ENCODE results near the gene ORM2.

Gene ORM2

DNA sequence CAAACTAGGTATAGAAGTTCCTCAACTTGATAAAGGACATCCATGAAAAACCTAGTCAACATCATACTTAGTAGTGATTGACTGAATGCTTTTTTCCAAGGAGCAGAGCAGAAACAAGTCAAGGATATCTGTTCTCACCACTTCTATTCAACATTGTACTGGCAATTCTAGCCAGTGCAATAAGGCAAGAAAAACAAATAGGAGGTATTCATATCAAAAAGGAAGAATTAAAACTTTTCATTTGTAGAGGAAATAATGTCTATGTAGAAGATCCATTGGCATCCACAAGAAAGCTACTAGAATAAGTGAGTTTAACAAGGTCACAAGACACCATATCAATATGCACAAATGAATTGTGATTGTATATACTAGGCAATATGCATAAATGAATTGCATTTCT is 35.0 kb upstream of the ORM2 start:
- Histone ChIP-seq H3K4me3 (ENCODE audit: control insufficient read depth in 1 of 7, extremely low read depth in 1 of 7, insufficient read depth in 4 of 7, low read depth in 2 of 7, low read length in 6 of 7) (no peak overlapping the region), H3K4me1 (ENCODE audit: control extremely low read depth in 1 of 4, control insufficient read depth in 4 of 4, insufficient read depth in 4 of 4, low read length in 3 of 4) (no peaks in the 10 kb centered on the region), H3K27me3 (replicated peaks in 2 of 5; ENCODE audit: control insufficient read depth in 4 of 5, insufficient read depth in 5 of 5, low read length in 4 of 5) (no peaks in the 10 kb centered on the region), H3K9me3 (ENCODE audit: control extremely low read depth in 1 of 5, control insufficient read depth in 4 of 5, insufficient read depth in 2 of 5, low read depth in 1 of 5, low read length in 4 of 5) (peaks cover 0 to 21% (median 0%) of the 10 kb centered on the region in 5 experiments), H3K36me3 (ENCODE audit: control insufficient read depth in 4 of 4, insufficient read depth in 4 of 4, low read length in 3 of 4) (no peaks in the 10 kb centered on the region), H3K27ac (ENCODE audit: insufficient read depth in 1 of 2, low read depth in 1 of 2, low read length in 2 of 2, poor library complexity in 1 of 2, severe bottlenecking in 2 of 2) (no peak overlapping the region)
- ChIA-PET POLR2A (no interaction called here), CTCF (interaction anchor here (1.0 to 9.3 kb wide), 2 partner anchors 186 to 212 kb away, joined by 3 to 90 read pairs; no protein-coding TSS in a partner anchor)
- no peak for DNase-seq

DNA sequence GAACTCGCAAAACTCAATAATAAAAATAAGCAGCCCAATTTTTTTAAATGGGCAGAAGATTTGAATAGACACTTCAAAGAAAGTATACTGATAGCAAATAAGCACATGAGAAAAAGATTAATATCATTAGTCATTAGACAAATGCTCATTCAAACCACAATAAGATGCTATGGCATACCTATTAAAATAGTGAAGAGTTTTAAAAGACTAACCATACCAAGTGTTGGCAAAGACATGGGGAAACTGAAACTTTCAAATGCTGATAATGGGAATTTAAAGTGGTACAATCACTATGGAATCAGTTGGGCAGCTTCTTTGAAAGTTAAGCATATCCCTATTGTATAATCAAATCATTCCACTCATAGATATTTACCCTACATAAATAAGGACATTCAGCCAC is 33.3 kb upstream of the ORM2 start:
- Histone ChIP-seq H3K4me1 (ENCODE audit: control extremely low read depth in 1 of 4, control insufficient read depth in 4 of 4, insufficient read depth in 4 of 4, low read length in 3 of 4) (no peaks in the 10 kb centered on the region), H3K27me3 (replicated peaks in 2 of 5; ENCODE audit: control insufficient read depth in 4 of 5, insufficient read depth in 5 of 5, low read length in 4 of 5) (no peaks in the 10 kb centered on the region), H3K9me3 (ENCODE audit: control extremely low read depth in 1 of 5, control insufficient read depth in 4 of 5, insufficient read depth in 2 of 5, low read depth in 1 of 5, low read length in 4 of 5) (peaks cover 0 to 21% (median 0%) of the 10 kb centered on the region in 5 experiments), H3K36me3 (ENCODE audit: control insufficient read depth in 4 of 4, insufficient read depth in 4 of 4, low read length in 3 of 4) (no peaks in the 10 kb centered on the region), H3K27ac (ENCODE audit: insufficient read depth in 1 of 2, low read depth in 1 of 2, low read length in 2 of 2, poor library complexity in 1 of 2, severe bottlenecking in 2 of 2) (no peak overlapping the region), H3K4me3 (ENCODE audit: control insufficient read depth in 1 of 7, extremely low read depth in 1 of 7, insufficient read depth in 4 of 7, low read depth in 2 of 7, low read length in 6 of 7) (no peak overlapping the region)
- WGBS (ENCODE audit: insufficient coverage) = no CpG with 5 or more reads among the region's 1 CpG
- POLR2A ChIA-PET = no interaction called here
- CTCF ChIA-PET = interaction anchor here (9.3 kb wide), 1 partner anchor 188 kb away, joined by 90 read pairs; no protein-coding TSS in a partner anchor
- no peak for DNase-seq

DNA sequence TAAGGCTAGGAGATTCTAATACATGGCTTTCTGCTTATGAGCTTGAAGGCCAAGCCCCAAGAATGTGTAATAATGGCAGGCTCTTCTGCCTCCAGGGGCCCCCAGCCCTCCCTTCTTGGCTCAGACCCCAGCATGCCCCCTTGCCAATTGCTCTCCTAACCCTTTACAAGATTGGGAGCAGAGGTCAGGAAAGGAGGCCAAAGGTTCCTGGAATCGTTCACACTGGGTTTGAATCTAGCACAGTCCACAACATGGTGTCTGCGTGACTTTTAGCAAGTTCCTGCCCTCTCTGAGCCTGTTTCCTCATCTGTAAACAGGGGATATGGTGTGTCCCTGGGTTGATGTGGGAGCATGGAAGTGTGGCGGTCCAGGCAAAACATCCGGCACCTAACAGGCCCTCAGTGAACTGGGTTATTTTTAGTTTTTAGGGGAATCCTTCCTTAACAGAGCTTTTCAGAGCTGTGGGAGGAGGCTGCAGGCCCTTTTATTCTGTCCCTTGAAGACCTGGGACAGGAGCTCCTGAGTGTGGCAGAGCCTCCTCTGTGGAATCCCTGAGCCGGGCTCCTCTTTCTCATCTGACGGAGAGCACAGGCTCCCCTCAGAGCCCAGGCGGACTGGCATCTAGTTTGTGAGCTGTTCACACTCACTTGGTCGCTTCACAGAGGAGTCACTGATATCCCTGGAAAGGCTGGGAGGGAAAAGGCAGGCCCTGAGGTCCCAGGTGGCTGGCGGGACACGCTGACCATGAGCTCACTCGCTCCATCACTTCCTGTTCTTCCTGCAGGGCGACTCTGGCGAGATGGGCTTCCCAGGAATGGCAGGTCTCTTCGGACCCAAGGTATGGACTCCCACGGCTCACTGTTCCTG is 30.1 kb upstream of the ORM2 start:
- Histone ChIP-seq H3K36me3 (ENCODE audit: control insufficient read depth in 4 of 4, insufficient read depth in 4 of 4, low read length in 3 of 4) (no peaks in the 10 kb centered on the region), H3K27me3 (replicated peaks in 2 of 5; ENCODE audit: control insufficient read depth in 4 of 5, insufficient read depth in 5 of 5, low read length in 4 of 5) (peaks cover 0 to 2% (median 0%) of the 10 kb centered on the region in 5 experiments), H3K4me3 (ENCODE audit: control insufficient read depth in 1 of 7, extremely low read depth in 1 of 7, insufficient read depth in 4 of 7, low read depth in 2 of 7, low read length in 6 of 7) (no peak overlapping the region), H3K9me3 (ENCODE audit: control extremely low read depth in 1 of 5, control insufficient read depth in 4 of 5, insufficient read depth in 2 of 5, low read depth in 1 of 5, low read length in 4 of 5) (peaks cover 0 to 20% (median 0%) of the 10 kb centered on the region in 5 experiments), H3K27ac (ENCODE audit: insufficient read depth in 1 of 2, low read depth in 1 of 2, low read length in 2 of 2, poor library complexity in 1 of 2, severe bottlenecking in 2 of 2) (no peak overlapping the region), H3K4me1 (ENCODE audit: control extremely low read depth in 1 of 4, control insufficient read depth in 4 of 4, insufficient read depth in 4 of 4, low read length in 3 of 4) (no peaks in the 10 kb centered on the region)
- ChIA-PET POLR2A (interaction anchor here (0.8 kb wide), 1 partner anchor 236 kb away, joined by 4 read pairs; no protein-coding TSS in a partner anchor), CTCF (interaction anchor here (0.8 to 1.7 kb wide), 5 partner anchors 8 to 624 kb away, joined by 3 to 7 read pairs (median 4); no protein-coding TSS in a partner anchor)
- DNase-seq = no peak
- WGBS (ENCODE audit: insufficient coverage) = 97% methylated on average over 13 of the region's 15 CpGs

DNA sequence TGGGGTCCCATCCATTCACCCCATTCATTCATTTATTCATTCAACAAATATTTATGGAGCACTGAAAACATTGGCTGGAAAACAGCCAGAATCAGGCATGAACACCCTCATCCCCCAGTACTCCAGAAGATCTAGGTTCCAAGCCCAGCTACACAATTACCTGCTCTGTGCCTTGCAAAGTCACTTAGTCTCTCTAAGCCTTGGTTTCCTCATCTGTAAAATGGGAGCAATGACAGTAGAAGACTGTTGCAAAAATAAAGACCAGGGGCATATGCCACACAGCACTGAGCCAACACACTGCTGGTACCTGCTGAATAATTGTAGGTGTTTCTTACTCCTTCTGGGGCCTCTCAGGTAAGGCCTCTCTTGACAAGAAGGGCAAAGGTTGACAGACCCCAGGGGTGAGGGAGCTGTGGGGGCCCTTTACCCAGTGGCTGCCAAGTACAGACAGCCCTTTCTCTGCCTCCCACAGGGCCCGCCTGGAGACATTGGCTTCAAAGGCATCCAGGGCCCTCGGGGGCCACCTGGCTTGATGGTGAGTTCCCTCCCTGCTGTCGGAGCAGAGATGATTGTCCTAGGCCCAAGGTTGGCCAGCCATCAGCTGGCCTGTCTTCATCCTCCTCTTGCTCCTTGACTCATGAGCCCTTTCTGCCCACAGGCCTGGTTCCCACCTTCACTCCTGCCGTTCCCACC is 29.4 kb upstream of the ORM2 start:
- 100% methylated on average over 4 of the region's 4 CpGs for WGBS (ENCODE audit: insufficient coverage)
- H3K27me3 ChIP-seq (replicated peaks in 2 of 5; ENCODE audit: control insufficient read depth in 4 of 5, insufficient read depth in 5 of 5, low read length in 4 of 5) = peaks cover 0 to 4% (median 0%) of the 10 kb centered on the region in 5 experiments
- no peak overlapping the region for H3K4me3 ChIP-seq (ENCODE audit: control insufficient read depth in 1 of 7, extremely low read depth in 1 of 7, insufficient read depth in 4 of 7, low read depth in 2 of 7, low read length in 6 of 7)
- H3K36me3 ChIP-seq (ENCODE audit: control insufficient read depth in 4 of 4, insufficient read depth in 4 of 4, low read length in 3 of 4) = no peaks in the 10 kb centered on the region
- H3K27ac ChIP-seq (ENCODE audit: insufficient read depth in 1 of 2, low read depth in 1 of 2, low read length in 2 of 2, poor library complexity in 1 of 2, severe bottlenecking in 2 of 2) = no peak overlapping the region
- H3K4me1 ChIP-seq (ENCODE audit: control extremely low read depth in 1 of 4, control insufficient read depth in 4 of 4, insufficient read depth in 4 of 4, low read length in 3 of 4) = no peaks in the 10 kb centered on the region
- POLR2A ChIA-PET = no interaction called here
- DNase-seq = no peak
- peaks cover 0 to 12% (median 0%) of the 10 kb centered on the region in 5 experiments for H3K9me3 ChIP-seq (ENCODE audit: control extremely low read depth in 1 of 5, control insufficient read depth in 4 of 5, insufficient read depth in 2 of 5, low read depth in 1 of 5, low read length in 4 of 5)
- CTCF ChIA-PET = interaction anchor here (0.9 to 1.7 kb wide), 4 partner anchors 9 to 217 kb away, joined by 3 to 7 read pairs (median 6); no protein-coding TSS in a partner anchor

DNA sequence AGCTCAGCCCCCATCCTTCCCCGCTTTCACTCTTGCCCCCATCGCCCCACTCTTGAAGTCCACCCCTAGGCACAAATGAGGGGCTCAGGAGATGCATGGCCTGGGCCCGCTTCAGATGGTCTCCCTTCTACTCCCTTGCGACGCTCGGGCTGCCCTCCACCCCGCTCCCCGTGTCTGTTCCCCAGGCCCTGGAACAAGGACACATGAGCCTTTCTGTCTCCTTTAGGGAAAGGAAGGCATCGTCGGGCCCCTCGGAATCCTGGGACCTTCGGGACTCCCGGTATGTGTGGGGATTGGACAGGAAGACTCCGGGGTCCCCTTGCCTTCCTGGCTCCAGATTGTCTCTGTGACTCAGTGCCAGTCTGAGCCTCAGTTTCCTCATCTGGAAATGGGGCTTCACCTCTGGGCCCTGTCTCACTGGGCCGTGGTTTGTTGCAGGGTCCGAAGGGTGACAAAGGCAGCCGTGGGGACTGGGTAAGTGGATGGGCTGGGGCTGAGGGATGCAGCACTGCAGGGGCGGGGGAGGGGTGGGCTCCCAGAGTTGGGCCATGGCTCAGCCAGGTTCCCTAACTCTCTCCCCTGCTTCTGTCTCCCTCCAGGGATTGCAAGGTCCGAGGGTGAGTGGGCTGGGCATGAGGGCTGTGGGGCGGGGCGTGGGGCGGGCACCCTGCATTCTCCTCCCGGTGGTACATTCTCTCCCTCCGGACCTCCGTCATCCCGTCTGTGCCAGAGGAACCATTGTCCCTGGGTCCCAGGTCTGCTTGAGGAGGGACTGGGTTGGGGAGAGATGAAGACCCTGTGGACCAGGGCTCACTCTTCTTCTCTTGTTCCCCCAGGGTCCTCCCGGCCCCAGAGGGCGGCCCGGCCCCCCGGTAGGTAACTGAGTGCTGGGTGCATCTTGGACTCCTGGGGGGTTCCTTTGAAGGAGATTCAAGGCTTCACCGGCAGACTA is 28.5 kb upstream of the ORM2 start:
- no peak overlapping the region for H3K27ac ChIP-seq (ENCODE audit: insufficient read depth in 1 of 2, low read depth in 1 of 2, low read length in 2 of 2, poor library complexity in 1 of 2, severe bottlenecking in 2 of 2)
- no peak for DNase-seq
- CTCF ChIA-PET = interaction anchor here (1.4 kb wide), 1 partner anchor 218 kb away, joined by 7 read pairs; no protein-coding TSS in a partner anchor
- H3K4me3 ChIP-seq (ENCODE audit: control insufficient read depth in 1 of 7, extremely low read depth in 1 of 7, insufficient read depth in 4 of 7, low read depth in 2 of 7, low read length in 6 of 7) = no peak overlapping the region
- peaks cover 0 to 5% (median 0%) of the 10 kb centered on the region in 5 experiments for H3K9me3 ChIP-seq (ENCODE audit: control extremely low read depth in 1 of 5, control insufficient read depth in 4 of 5, insufficient read depth in 2 of 5, low read depth in 1 of 5, low read length in 4 of 5)
- no peaks in the 10 kb centered on the region for H3K36me3 ChIP-seq (ENCODE audit: control insufficient read depth in 4 of 4, insufficient read depth in 4 of 4, low read length in 3 of 4)
- WGBS (ENCODE audit: insufficient coverage) = 98% methylated on average over 20 of the region's 31 CpGs
- no peaks in the 10 kb centered on the region for H3K4me1 ChIP-seq (ENCODE audit: control extremely low read depth in 1 of 4, control insufficient read depth in 4 of 4, insufficient read depth in 4 of 4, low read length in 3 of 4)
- POLR2A ChIA-PET = no interaction called here
- peaks cover 0 to 4% (median 0%) of the 10 kb centered on the region in 5 experiments for H3K27me3 ChIP-seq (replicated peaks in 2 of 5; ENCODE audit: control insufficient read depth in 4 of 5, insufficient read depth in 5 of 5, low read length in 4 of 5)

DNA sequence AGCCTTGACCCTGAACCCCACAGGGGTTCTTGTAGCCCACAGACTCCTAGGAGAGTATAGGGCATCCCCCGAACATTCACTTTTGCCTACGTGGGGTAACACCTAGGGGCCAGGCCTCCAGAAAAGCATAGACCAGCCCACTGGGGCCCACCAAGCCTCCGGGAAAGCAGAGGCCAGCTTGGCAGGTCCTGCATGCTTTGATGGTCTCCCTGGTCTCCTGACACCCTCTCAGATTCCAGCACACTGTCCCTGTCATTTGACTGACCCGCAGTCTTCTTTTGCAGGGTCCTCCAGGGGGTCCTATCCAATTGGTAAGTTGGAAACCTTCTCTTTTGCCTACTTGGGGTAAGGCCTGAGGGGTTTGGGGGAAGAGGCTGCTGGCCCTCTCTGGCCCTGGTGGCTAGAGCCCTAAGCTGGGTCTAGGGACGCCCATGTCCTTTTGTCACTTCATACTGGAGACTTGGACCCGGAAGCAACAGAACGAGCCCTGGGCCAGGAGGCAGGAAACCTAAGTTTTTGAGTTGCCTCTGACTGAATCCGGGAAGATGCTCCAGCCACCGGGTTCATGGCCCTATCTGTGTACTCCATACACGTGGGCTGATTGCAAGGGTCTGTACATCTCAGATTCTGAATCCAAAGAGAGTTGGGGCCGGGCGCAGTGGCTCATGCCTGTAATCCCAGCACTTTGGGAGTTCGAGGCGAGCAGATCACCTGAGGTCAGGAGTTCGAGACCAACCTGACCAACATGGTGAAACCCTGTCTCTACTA is 27.7 kb upstream of the ORM2 start:
- 98% methylated on average over 12 of the region's 15 CpGs for WGBS (ENCODE audit: insufficient coverage)
- ChIA-PET POLR2A (no interaction called here), CTCF (no interaction called here)
- Histone ChIP-seq H3K36me3 (ENCODE audit: control insufficient read depth in 4 of 4, insufficient read depth in 4 of 4, low read length in 3 of 4) (no peaks in the 10 kb centered on the region), H3K9me3 (ENCODE audit: control extremely low read depth in 1 of 5, control insufficient read depth in 4 of 5, insufficient read depth in 2 of 5, low read depth in 1 of 5, low read length in 4 of 5) (peaks cover 0 to 1% (median 0%) of the 10 kb centered on the region in 5 experiments), H3K4me3 (ENCODE audit: control insufficient read depth in 1 of 7, extremely low read depth in 1 of 7, insufficient read depth in 4 of 7, low read depth in 2 of 7, low read length in 6 of 7) (no peak overlapping the region), H3K27ac (ENCODE audit: insufficient read depth in 1 of 2, low read depth in 1 of 2, low read length in 2 of 2, poor library complexity in 1 of 2, severe bottlenecking in 2 of 2) (no peak overlapping the region), H3K4me1 (ENCODE audit: control extremely low read depth in 1 of 4, control insufficient read depth in 4 of 4, insufficient read depth in 4 of 4, low read length in 3 of 4) (no peaks in the 10 kb centered on the region), H3K27me3 (replicated peaks in 2 of 5; ENCODE audit: control insufficient read depth in 4 of 5, insufficient read depth in 5 of 5, low read length in 4 of 5) (peaks cover 0 to 4% (median 0%) of the 10 kb centered on the region in 5 experiments)
- DNase-seq = no peak

All from common myeloid progenitor, CD34-positive (primary cell).